Mesendoderm (in vitro differentiated cells): ENCODE data around the gene DOK3.
"Not testable (repeated sequence)": the region's sequence is repeated elsewhere in the genome, so short reads cannot be mapped to it uniquely, and the experiment has no call there.

Experiments
- DNase-seq: peaks from one replicate; pipeline ENCODE4 v3.0.0; 2013
- H2AK5ac ChIP-seq: 2 replicates; pipeline ENCODE4 v1.6.1; 2013; ENCODE audit warnings: low read length, inconsistent platforms
- H2BK120ac ChIP-seq: 2 replicates; pipeline ENCODE4 v1.6.1; 2013; ENCODE audit warnings: low read depth, mild to moderate bottlenecking, low read length, moderate library complexity, mixed read lengths
- H2BK15ac ChIP-seq: replicated peaks from 2 replicates; pipeline ENCODE4 v1.6.1; 2013; ENCODE audit warnings: low read depth, mild to moderate bottlenecking, moderate library complexity
- H2BK5ac ChIP-seq: 2 replicates; pipeline ENCODE4 v1.6.1; 2013; ENCODE audit warnings: low read length, inconsistent platforms
- H3K18ac ChIP-seq: 2 replicates; pipeline ENCODE4 v1.6.1; 2013; ENCODE audit warnings: mild to moderate bottlenecking, low read length, mixed read lengths
- H3K23ac ChIP-seq: one replicate; pipeline ENCODE4 v1.6.1; 2013; ENCODE audit warnings: low read length
- H3K27ac ChIP-seq: 2 replicates; pipeline ENCODE4 v1.5.1; 2013; ENCODE audit warnings: low read depth, mild to moderate bottlenecking, inconsistent platforms, low read length, moderate library complexity
- H3K27me3 ChIP-seq: 2 replicates; pipeline ENCODE4 v1.6.1; 2013; ENCODE audit warnings: low read length, control low read depth, mild to moderate bottlenecking, inconsistent platforms; ENCODE audit not compliant: insufficient read depth, poor library complexity
- H3K36me3 ChIP-seq: 2 replicates; pipeline ENCODE4 v1.6.1; 2013; ENCODE audit warnings: low read length, inconsistent platforms; ENCODE audit not compliant: control insufficient read depth, insufficient read depth
- H3K4ac ChIP-seq: one replicate; pipeline ENCODE4 v1.6.1; 2013; ENCODE audit warnings: low read depth, mild to moderate bottlenecking, low read length, moderate library complexity
- H3K4me1 ChIP-seq: 2 replicates; pipeline ENCODE4 v1.6.1; 2013; ENCODE audit warnings: low read depth, low read length, inconsistent platforms; ENCODE audit not compliant: control insufficient read depth
- H3K4me2 ChIP-seq: 2 replicates; pipeline ENCODE4 v1.6.1; 2013; ENCODE audit warnings: low read length
- H3K4me3 ChIP-seq: 2 replicates; pipeline ENCODE4 v1.5.1; 2013; ENCODE audit warnings: mild to moderate bottlenecking, low read length
- H3K56ac ChIP-seq: one replicate; pipeline ENCODE4 v1.6.1; 2013; ENCODE audit warnings: low read length
- H3K79me1 ChIP-seq: 2 replicates; pipeline ENCODE4 v1.6.1; 2013; ENCODE audit warnings: low read length, inconsistent platforms
- H3K79me2 ChIP-seq: 2 replicates; pipeline ENCODE4 v1.6.1; 2013; ENCODE audit warnings: mild to moderate bottlenecking, low read length; ENCODE audit not compliant: control insufficient read depth, insufficient read depth
- H3K9ac ChIP-seq: 2 replicates; pipeline ENCODE4 v1.6.1; 2013; ENCODE audit warnings: low read length, inconsistent platforms
- H4K5ac ChIP-seq: one replicate; pipeline ENCODE4 v1.6.1; 2013; ENCODE audit warnings: low read length
- H4K8ac ChIP-seq: one replicate; pipeline ENCODE4 v1.6.1; 2013; ENCODE audit warnings: low read depth, mild to moderate bottlenecking, control low read depth, low read length, moderate library complexity
- WGBS: extraction: QIAGEN DNeasy Blood & Tissue Kit; methylation state at CpG from one replicate; pipeline ENCODE4 v1.1.7; 2013; ENCODE audit warnings: low lambda C conversion rate, missing lambda C conversion rate; ENCODE audit not compliant: insufficient coverage; ENCODE audit errors: extremely low coverage; 5-methylcytosine and 5-hydroxymethylcytosine counted together

Gene DOK3

DNA sequence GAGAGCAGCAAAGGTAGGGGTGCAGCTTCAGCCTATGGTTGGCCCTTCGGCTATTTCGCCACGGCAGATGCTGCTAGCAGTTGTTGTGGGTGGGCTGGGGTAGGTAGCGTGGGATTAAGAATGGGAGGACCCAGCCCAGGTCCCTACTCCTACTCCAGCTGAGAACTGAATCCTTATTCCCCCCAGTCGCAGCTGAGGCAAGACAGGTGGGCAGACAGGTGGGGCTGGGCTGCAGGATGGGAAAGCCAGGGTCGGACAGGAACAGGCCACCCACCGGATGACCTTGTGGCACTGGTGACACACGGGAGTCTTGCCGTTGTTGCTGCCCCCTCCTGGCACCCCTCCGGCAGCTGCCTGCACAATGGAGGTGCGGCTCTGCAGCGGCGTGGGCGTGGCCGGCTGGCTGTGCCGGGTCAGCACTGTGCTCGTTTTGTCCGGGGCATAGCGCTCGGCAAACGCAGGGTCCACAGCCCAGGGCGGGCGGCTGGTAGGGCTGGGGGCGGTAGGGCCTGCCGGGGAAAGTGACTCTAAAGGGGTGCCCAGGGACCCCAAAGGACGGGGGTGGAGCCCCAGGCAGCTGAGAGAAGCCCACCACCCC, 20.4 kb downstream of the DOK3 start:
- DNase-seq: no peak
- Histone ChIP-seq H2BK15ac (no peak overlapping the region), H3K56ac (no peak overlapping the region), H3K27ac (no peak overlapping the region), H4K5ac (no peak overlapping the region), H3K4ac (no peak overlapping the region), H3K4me1 (peaks cover 2% of the 10 kb centered on the region), H3K27me3 (no peaks in the 10 kb centered on the region), H3K36me3 (peaks cover 20% of the 10 kb centered on the region), H3K4me3 (no peak overlapping the region), H3K9ac (no peak overlapping the region), H3K23ac (no peak overlapping the region), H2BK5ac (no peak overlapping the region), H3K79me1 (peaks cover 6% of the 10 kb centered on the region), H2AK5ac (no peak overlapping the region), H3K79me2 (no peaks in the 10 kb centered on the region), H3K4me2 (no peak overlapping the region), H4K8ac (no peak overlapping the region), H3K18ac (no peak overlapping the region), H2BK120ac (no peak overlapping the region)
- WGBS: no CpG with 5 or more reads among the region's 26 CpGs

DNA sequence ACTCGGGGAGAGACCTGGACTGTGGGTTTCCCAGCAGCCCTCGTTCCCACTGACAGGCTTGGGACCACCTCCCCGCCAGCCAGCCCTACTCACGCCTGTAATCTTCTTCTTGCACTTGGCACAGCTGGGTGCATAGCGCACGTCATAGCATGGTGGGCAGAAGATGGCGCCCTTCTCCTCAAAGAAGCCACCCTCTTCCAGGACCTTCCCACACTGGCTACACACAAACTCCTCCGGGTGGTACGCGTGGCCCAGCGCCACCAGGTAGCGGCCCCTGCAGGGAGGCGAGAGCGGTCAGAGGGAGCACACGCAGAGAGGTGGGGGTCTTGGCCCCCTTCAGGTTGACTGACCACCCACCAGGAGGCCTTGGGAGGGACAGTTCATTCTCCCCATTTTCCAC, 21.7 kb downstream of the DOK3 start:
- H4K5ac ChIP-seq: no peak overlapping the region
- H3K56ac ChIP-seq: no peak overlapping the region
- no peak for DNase-seq
- no peaks in the 10 kb centered on the region for H3K27me3 ChIP-seq
- no peak overlapping the region for H3K9ac ChIP-seq
- H3K4ac ChIP-seq: no peak overlapping the region
- H3K27ac ChIP-seq: no peak overlapping the region
- peaks cover 23% of the 10 kb centered on the region for H3K36me3 ChIP-seq
- H2AK5ac ChIP-seq: no peak overlapping the region
- H3K79me1 ChIP-seq: peaks cover 6% of the 10 kb centered on the region
- H2BK5ac ChIP-seq: no peak overlapping the region
- WGBS: no CpG with 5 or more reads among the region's 15 CpGs
- no peaks in the 10 kb centered on the region for H3K4me1 ChIP-seq
- no peak overlapping the region for H3K4me2 ChIP-seq
- H4K8ac ChIP-seq: no peak overlapping the region
- H2BK120ac ChIP-seq: no peak overlapping the region
- no peaks in the 10 kb centered on the region for H3K79me2 ChIP-seq
- H3K23ac ChIP-seq: no peak overlapping the region
- no peak overlapping the region for H3K4me3 ChIP-seq
- H2BK15ac ChIP-seq: no peak overlapping the region
- H3K18ac ChIP-seq: no peak overlapping the region

DNA sequence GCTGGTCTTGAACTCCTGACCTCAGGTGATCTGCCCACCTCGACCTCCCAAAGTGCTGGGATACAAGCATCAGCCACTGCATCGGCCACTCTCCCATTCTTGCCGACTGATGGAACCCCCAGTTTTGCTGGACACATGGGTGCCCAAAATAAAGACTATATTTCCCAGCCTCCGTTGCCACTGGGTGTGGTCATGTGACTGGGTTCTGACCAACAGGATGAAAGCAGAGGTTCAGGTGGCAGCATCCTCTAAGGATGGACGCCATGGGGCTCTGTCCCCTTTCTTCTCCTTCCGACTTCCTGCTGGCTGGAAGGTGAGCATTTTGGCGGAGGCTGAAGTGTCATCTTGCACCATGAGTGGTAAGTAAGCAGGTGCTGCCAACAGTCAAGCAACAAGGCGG, 22.5 kb downstream of the DOK3 start:
- Histone ChIP-seq H3K23ac (no peak overlapping the region), H2BK120ac (no peak overlapping the region), H3K56ac (no peak overlapping the region), H2BK5ac (no peak overlapping the region), H3K36me3 (peaks cover 23% of the 10 kb centered on the region), H3K9ac (no peak overlapping the region), H3K4me3 (no peak overlapping the region), H2AK5ac (no peak overlapping the region), H3K79me1 (peaks cover 6% of the 10 kb centered on the region), H3K18ac (no peak overlapping the region), H3K27me3 (no peaks in the 10 kb centered on the region), H2BK15ac (no peak overlapping the region), H4K8ac (no peak overlapping the region), H3K27ac (no peak overlapping the region), H3K4me1 (no peaks in the 10 kb centered on the region), H4K5ac (no peak overlapping the region), H3K79me2 (no peaks in the 10 kb centered on the region), H3K4me2 (no peak overlapping the region), H3K4ac (no peak overlapping the region)
- no peak for DNase-seq
- WGBS: no CpG with 5 or more reads among the region's 8 CpGs

DNA sequence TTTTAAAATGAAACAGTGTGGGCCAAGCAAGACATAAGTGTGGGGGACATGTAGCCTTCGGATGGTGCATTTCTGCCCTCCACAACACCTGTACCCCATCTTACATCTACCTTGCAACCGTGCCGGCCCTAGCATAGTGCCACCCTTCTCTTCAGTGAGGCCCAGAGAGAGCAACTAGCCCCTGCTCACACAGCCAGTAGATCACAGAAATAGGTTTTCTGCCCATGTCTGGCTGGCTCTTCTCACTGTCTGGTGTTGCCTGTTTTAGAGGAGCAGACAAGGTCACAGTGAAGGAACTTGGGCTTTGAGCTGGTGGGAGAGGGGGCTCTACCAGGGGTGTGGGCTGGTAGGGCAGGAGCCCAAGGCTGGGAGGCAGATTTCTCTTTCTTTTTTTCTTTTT, 23.4 kb downstream of the DOK3 start:
- no peak overlapping the region for H3K23ac ChIP-seq
- H3K27ac ChIP-seq: no peak overlapping the region
- no peaks in the 10 kb centered on the region for H3K79me2 ChIP-seq
- no peak overlapping the region for H3K4ac ChIP-seq
- H2BK5ac ChIP-seq: no peak overlapping the region
- H3K56ac ChIP-seq: no peak overlapping the region
- no peak overlapping the region for H3K4me2 ChIP-seq
- no peaks in the 10 kb centered on the region for H3K4me1 ChIP-seq
- H3K18ac ChIP-seq: no peak overlapping the region
- H4K8ac ChIP-seq: no peak overlapping the region
- H3K36me3 ChIP-seq: peaks cover 27% of the 10 kb centered on the region
- no peak overlapping the region for H2BK120ac ChIP-seq
- H4K5ac ChIP-seq: no peak overlapping the region
- peaks cover 6% of the 10 kb centered on the region for H3K79me1 ChIP-seq
- no peak overlapping the region for H2AK5ac ChIP-seq
- WGBS: no CpG with 5 or more reads among the region's 3 CpGs
- H2BK15ac ChIP-seq: no peak overlapping the region
- no peak overlapping the region for H3K4me3 ChIP-seq
- no peak overlapping the region for H3K9ac ChIP-seq
- no peak for DNase-seq
- H3K27me3 ChIP-seq: no peaks in the 10 kb centered on the region

DNA sequence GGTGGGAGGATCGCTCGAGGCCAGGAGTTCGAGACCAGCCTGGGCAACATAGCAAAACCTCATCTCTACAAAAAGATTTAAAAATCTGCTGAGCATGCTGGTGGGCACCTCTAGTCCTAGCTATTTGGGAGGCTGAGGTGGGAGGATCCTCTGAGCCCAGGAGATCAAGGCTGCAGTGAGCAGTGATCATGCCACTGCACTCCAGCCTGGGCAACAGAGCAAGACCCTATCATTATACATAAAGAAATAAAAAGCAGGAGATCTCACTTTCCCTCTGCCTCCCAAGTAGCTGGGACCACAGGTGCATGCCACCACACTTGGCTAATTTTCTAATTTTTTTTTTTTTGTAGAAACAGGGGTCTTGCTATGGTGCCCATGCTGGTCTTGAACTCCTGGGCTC, 23.9 kb downstream of the DOK3 start:
- not testable (repeated sequence) for H3K27ac ChIP-seq, H3K4me1 ChIP-seq, H2BK5ac ChIP-seq, H2BK15ac ChIP-seq, H3K4ac ChIP-seq, H3K27me3 ChIP-seq, H3K9ac ChIP-seq, DNase-seq, H3K4me2 ChIP-seq, H3K18ac ChIP-seq, H3K23ac ChIP-seq, H4K5ac ChIP-seq, H4K8ac ChIP-seq, H3K79me1 ChIP-seq, H2BK120ac ChIP-seq, H3K79me2 ChIP-seq, H3K4me3 ChIP-seq, H3K56ac ChIP-seq, H2AK5ac ChIP-seq
- no CpG with 5 or more reads among the region's 3 CpGs for WGBS
- H3K36me3 ChIP-seq: peaks cover 27% of the 10 kb centered on the region

DNA sequence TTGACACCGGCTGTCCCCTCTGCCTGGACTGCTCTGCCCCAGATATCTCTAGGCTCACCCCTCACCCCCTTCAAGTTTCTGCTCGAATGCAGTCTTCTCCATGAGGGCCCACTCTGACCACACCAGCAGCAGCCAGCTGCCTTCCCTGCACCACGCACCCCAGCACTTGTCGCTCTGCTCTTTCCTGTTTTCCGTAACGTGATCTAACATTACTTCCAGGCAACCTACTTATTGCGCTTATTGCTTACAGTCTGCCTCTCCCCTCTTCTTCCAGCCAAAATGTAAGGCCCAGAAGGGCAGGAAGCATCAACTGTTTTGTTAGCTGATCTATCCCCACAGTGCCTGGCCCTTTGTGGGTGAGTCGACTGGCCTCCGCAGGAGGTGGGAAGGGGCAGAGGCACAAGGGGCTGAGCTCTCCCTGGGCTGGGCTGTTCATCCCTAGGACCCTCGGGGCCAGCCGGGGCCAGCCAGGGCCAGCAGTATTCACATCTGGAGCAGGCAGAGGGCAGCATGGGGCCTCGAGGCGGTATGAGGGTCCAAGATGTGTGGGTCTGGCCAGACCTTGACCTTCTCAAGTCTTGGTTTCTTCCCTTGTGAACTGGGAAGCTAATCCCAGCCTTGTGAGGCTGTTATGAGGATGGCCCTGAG, 24.6 kb downstream of the DOK3 start:
- H3K36me3 ChIP-seq: peaks cover 24% of the 10 kb centered on the region
- H3K23ac ChIP-seq: no peak overlapping the region
- no peak overlapping the region for H4K5ac ChIP-seq

More for the DNA sequence above, 24.6 kb downstream of the DOK3 start:
- no peak overlapping the region for H4K8ac ChIP-seq
- H3K27me3 ChIP-seq: no peaks in the 10 kb centered on the region
- peaks cover 2% of the 10 kb centered on the region for H3K79me1 ChIP-seq
- H3K4me1 ChIP-seq: no peaks in the 10 kb centered on the region
- no peak overlapping the region for H2BK5ac ChIP-seq
- H2BK120ac ChIP-seq: no peak overlapping the region
- WGBS: no CpG with 5 or more reads among the region's 13 CpGs
- no peak overlapping the region for H3K4me2 ChIP-seq
- H3K56ac ChIP-seq: no peak overlapping the region
- no peak overlapping the region for H3K9ac ChIP-seq
- H3K27ac ChIP-seq: no peak overlapping the region
- H3K18ac ChIP-seq: no peak overlapping the region
- H2BK15ac ChIP-seq: no peak overlapping the region
- no peak overlapping the region for H3K4ac ChIP-seq
- no peaks in the 10 kb centered on the region for H3K79me2 ChIP-seq
- no peak overlapping the region for H2AK5ac ChIP-seq
- no peak for DNase-seq
- no peak overlapping the region for H3K4me3 ChIP-seq
